ENCODE measurements around the gene PSIP1. TPM values are rescaled to one million over a fixed set of nuclear protein-coding genes. Genes with fewer than 3 reads are reported as not detected.

The PSIP1 gene
- total and polyA plus RNA-seq, 11 donors: 15.9 to 29.1 (median 20.9) TPM

DNA sequence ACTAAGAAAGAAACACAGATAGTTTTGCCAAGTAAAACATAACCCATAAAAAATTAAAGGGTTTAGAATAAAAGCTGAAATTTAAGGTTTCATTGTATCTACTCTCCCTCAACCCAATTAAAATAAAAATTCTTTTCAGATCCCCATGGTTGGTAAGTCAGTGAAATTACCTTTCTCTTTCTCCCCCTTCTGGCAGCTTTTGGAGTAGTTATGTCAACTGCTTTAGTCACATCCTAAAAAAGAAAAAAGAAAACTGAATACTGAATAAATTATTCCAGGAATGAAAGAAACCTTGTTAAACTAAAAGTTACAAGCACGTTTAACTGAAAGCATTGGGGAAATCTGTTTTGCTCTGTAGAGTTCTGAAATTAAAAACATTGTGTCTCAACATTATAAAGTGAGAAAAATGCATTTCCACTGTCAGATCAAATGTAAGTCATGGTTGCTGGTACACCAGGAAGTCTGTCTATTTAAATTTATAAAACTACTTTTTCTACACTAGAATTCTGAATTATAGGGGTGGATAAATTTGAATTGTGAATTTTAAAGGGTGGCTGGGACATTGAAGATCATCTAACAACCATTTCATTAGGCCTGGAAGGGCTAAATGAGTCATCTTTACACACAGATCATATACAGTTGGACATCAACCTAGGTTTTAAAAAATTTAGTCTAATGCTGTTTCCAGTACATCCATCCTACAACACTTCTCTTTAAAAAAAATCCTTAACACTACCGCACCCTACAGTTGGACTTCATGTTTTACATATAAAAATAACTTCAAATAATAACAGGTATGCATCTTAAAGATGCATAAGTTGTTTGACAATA, 24.7 kb downstream of the PSIP1 start:
- peaks cover 0 to 69% (median 51%) of the 10 kb centered on the region in 9 donors for H3K36me3 ChIP-seq
- intact Hi-C loops (cut with DNase I): no loop called here
- no peaks in the 10 kb centered on the region for H3K9me3 ChIP-seq
- no peak for TF ChIP-seq POLR2A (IDR thresholded peaks at IDR 0.05)
- TF ChIP-seq, protein P1, sequence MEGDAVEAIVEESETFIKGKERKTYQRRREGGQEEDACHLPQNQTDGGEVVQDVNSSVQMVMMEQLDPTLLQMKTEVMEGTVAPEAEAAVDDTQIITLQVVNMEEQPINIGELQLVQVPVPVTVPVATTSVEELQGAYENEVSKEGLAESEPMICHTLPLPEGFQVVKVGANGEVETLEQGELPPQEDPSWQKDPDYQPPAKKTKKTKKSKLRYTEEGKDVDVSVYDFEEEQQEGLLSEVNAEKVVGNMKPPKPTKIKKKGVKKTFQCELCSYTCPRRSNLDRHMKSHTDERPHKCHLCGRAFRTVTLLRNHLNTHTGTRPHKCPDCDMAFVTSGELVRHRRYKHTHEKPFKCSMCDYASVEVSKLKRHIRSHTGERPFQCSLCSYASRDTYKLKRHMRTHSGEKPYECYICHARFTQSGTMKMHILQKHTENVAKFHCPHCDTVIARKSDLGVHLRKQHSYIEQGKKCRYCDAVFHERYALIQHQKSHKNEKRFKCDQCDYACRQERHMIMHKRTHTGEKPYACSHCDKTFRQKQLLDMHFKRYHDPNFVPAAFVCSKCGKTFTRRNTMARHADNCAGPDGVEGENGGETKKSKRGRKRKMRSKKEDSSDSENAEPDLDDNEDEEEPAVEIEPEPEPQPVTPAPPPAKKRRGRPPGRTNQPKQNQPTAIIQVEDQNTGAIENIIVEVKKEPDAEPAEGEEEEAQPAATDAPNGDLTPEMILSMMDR (IDR thresholded peaks at IDR 0.05): peak; percentile 10 to 54 (median 28)
- ATAC-seq (no peak), DNase-seq (no peak)
- H3K27ac ChIP-seq: no peak overlapping the region
- no peak overlapping the region for H3K4me3 ChIP-seq
- H3K4me1 ChIP-seq: peaks cover 0 to 5% (median 0%) of the 10 kb centered on the region in 12 donors
- H3K27me3 ChIP-seq: no peaks in the 10 kb centered on the region
- WGBS, 4 donors: 67 to 77% (median 73%) methylated on average over 2 of the region's 2 CpGs

GRCh38 chr9:15484802-15485201, 26.0 kb downstream of the PSIP1 start:
- Histone ChIP-seq H3K4me3 (no peak overlapping the region), H3K4me1 (peaks cover 0 to 5% (median 0%) of the 10 kb centered on the region in 12 donors), H3K27me3 (no peaks in the 10 kb centered on the region), H3K36me3 (peaks cover 0 to 76% (median 52%) of the 10 kb centered on the region in 9 donors), H3K27ac (no peak overlapping the region), H3K9me3 (no peaks in the 10 kb centered on the region)
- TF ChIP-seq POLR2A (IDR thresholded peaks at IDR 0.05): no peak
- TF ChIP-seq, protein P1 (IDR thresholded peaks at IDR 0.05): no peak
- intact Hi-C loops (cut with DNase I): no loop called here
- DNase-seq (no peak), ATAC-seq (no peak)
- WGBS, 4 donors: 96 to 98% (median 98%) methylated on average over 6 of the region's 6 CpGs

DNA sequence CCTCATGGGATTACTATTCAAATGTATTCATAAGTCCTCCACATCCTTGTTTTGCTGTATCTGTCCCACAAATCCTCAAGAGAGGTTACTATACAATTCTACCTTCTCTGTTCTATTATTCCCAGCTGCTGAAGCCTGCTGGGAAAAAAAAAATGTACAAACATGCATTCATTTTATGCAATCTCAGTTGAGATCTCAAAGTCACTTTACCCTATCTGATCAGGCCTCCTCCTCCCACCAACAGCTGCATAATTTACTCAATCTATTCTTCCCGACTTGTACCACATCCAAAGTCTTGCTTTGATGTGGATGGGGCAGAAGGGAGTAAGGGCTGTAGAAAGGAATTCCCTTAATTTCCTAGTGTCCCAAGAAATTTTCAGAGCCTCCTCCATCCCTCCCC, 28.6 kb downstream of the PSIP1 start:
- H3K9me3 ChIP-seq: no peaks in the 10 kb centered on the region
- H3K27me3 ChIP-seq: no peaks in the 10 kb centered on the region
- peaks cover 0 to 71% (median 49%) of the 10 kb centered on the region in 9 donors for H3K36me3 ChIP-seq
- H3K4me1 ChIP-seq: peaks cover 0 to 5% (median 0%) of the 10 kb centered on the region in 12 donors
- no peak overlapping the region for H3K4me3 ChIP-seq
- H3K27ac ChIP-seq: no peak overlapping the region
- DNase-seq (no peak), ATAC-seq (no peak)
- 68 to 84% (median 70%) methylated on average over 1 of the region's 1 CpG for WGBS, 4 donors
- intact Hi-C loops (cut with DNase I): no loop called here
- TF ChIP-seq, protein P1 (IDR thresholded peaks at IDR 0.05): no peak
- TF ChIP-seq POLR2A (IDR thresholded peaks at IDR 0.05): no peak

DNA sequence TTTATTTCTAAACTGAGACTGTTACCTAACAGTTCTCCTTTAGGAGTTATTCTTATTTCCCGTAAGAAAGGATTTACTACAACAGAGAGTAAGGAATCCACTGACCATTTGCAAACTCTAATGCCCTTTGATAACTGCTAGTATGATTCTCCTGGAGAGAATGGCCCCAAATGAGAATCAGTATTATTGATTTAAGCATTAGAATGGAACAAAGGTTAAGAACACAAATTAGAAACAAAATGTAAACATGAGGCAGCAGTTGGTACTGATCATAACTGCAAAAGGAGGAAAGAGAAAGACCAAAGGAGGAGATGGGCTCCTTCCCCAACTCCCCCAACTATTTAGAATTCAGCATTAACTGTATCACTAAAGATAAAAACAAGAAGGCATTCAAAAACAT, 30.7 kb downstream of the PSIP1 start:
- Histone ChIP-seq H3K27ac (no peak overlapping the region), H3K36me3 (peaks cover 0 to 72% (median 48%) of the 10 kb centered on the region in 9 donors), H3K4me3 (no peak overlapping the region), H3K4me1 (peaks cover 0 to 5% (median 0%) of the 10 kb centered on the region in 12 donors), H3K9me3 (no peaks in the 10 kb centered on the region), H3K27me3 (no peaks in the 10 kb centered on the region)
- 83 to 89% (median 88%) methylated on average over 1 of the region's 1 CpG for WGBS, 4 donors
- DNase-seq (no peak), ATAC-seq (no peak)
- TF ChIP-seq, protein P1 (IDR thresholded peaks at IDR 0.05): no peak
- TF ChIP-seq POLR2A (IDR thresholded peaks at IDR 0.05): no peak
- intact Hi-C loops (cut with DNase I): no loop called here
